Measurements from ENCODE around the gene FGGY.

Gene FGGY

GRCh38 chr1:59379371-59379728, 82.5 kb downstream of the FGGY start:
- H3K9me3 ChIP-seq (ENCODE audit: severe bottlenecking): no peaks in the 10 kb centered on the region

GRCh38 chr1:59383963-59384362, 87.1 kb downstream of the FGGY start:
- Histone ChIP-seq H3K36me3 (ENCODE audit: low read depth) (no peaks in the 10 kb centered on the region), H3K9me3 (ENCODE audit: severe bottlenecking) (no peaks in the 10 kb centered on the region), H3K27ac (ENCODE audit: poor library complexity, severe bottlenecking) (no peak overlapping the region), H3K27me3 (ENCODE audit: insufficient read depth, poor library complexity, severe bottlenecking) (no peaks in the 10 kb centered on the region), H3K4me1 (ENCODE audit: insufficient read depth, poor library complexity, severe bottlenecking) (no peaks in the 10 kb centered on the region), H3K4me3 (ENCODE audit: severe bottlenecking) (no peak overlapping the region)
- no peak for TF ChIP-seq CTCF (IDR thresholded peaks at IDR 0.05; ENCODE audit: poor library complexity, severe bottlenecking)
- ATAC-seq (ENCODE audit: low read depth): no peak
- no peak for DNase-seq (ENCODE audit: low spot score)

More at GRCh38 chr1:59379371-59379728, 82.5 kb downstream of the FGGY start:
- Histone ChIP-seq H3K36me3 (ENCODE audit: low read depth) (no peaks in the 10 kb centered on the region), H3K27me3 (ENCODE audit: insufficient read depth, poor library complexity, severe bottlenecking) (no peaks in the 10 kb centered on the region), H3K4me3 (ENCODE audit: severe bottlenecking) (no peak overlapping the region), H3K27ac (ENCODE audit: poor library complexity, severe bottlenecking) (no peak overlapping the region), H3K4me1 (ENCODE audit: insufficient read depth, poor library complexity, severe bottlenecking) (peaks cover 6% of the 10 kb centered on the region)
- no peak for TF ChIP-seq CTCF (IDR thresholded peaks at IDR 0.05; ENCODE audit: poor library complexity, severe bottlenecking)
- no peak for ATAC-seq (ENCODE audit: low read depth)
- DNase-seq (ENCODE audit: low spot score): no peak

GRCh38 chr1:59384443-59384842, 87.5 kb downstream of the FGGY start:
- Histone ChIP-seq H3K4me3 (ENCODE audit: severe bottlenecking) (no peak overlapping the region), H3K36me3 (ENCODE audit: low read depth) (no peaks in the 10 kb centered on the region), H3K27me3 (ENCODE audit: insufficient read depth, poor library complexity, severe bottlenecking) (no peaks in the 10 kb centered on the region), H3K27ac (ENCODE audit: poor library complexity, severe bottlenecking) (no peak overlapping the region), H3K9me3 (ENCODE audit: severe bottlenecking) (no peaks in the 10 kb centered on the region), H3K4me1 (ENCODE audit: insufficient read depth, poor library complexity, severe bottlenecking) (no peaks in the 10 kb centered on the region)
- no peak for ATAC-seq (ENCODE audit: low read depth)
- no peak for TF ChIP-seq CTCF (IDR thresholded peaks at IDR 0.05; ENCODE audit: poor library complexity, severe bottlenecking)
- DNase-seq (ENCODE audit: low spot score): no peak

- no peak for TF ChIP-seq CTCF (IDR thresholded peaks at IDR 0.05; ENCODE audit: poor library complexity, severe bottlenecking)
- Histone ChIP-seq H3K36me3 (ENCODE audit: low read depth) (no peaks in the 10 kb centered on the region), H3K4me3 (ENCODE audit: severe bottlenecking) (no peak overlapping the region), H3K27me3 (ENCODE audit: insufficient read depth, poor library complexity, severe bottlenecking) (no peaks in the 10 kb centered on the region), H3K27ac (ENCODE audit: poor library complexity, severe bottlenecking) (no peak overlapping the region), H3K4me1 (ENCODE audit: insufficient read depth, poor library complexity, severe bottlenecking) (no peaks in the 10 kb centered on the region), H3K9me3 (ENCODE audit: severe bottlenecking) (no peaks in the 10 kb centered on the region)
- ATAC-seq (ENCODE audit: low read depth) (no peak), DNase-seq (ENCODE audit: low spot score) (no peak)
Measured at GRCh38 chr1:59388191-59388590, 91.3 kb downstream of the FGGY start.

- Histone ChIP-seq H3K36me3 (ENCODE audit: low read depth) (no peaks in the 10 kb centered on the region), H3K9me3 (ENCODE audit: severe bottlenecking) (no peaks in the 10 kb centered on the region)
- TF ChIP-seq CTCF (IDR thresholded peaks at IDR 0.05; ENCODE audit: poor library complexity, severe bottlenecking): no peak
Measured at GRCh38 chr1:59389847-59390246, 93.0 kb downstream of the FGGY start.

More at GRCh38 chr1:59389847-59390246, 93.0 kb downstream of the FGGY start:
- DNase-seq (ENCODE audit: low spot score): no peak
- ATAC-seq (ENCODE audit: low read depth): no peak
- Histone ChIP-seq H3K4me1 (ENCODE audit: insufficient read depth, poor library complexity, severe bottlenecking) (no peaks in the 10 kb centered on the region), H3K27me3 (ENCODE audit: insufficient read depth, poor library complexity, severe bottlenecking) (no peaks in the 10 kb centered on the region), H3K27ac (ENCODE audit: poor library complexity, severe bottlenecking) (no peak overlapping the region), H3K4me3 (ENCODE audit: severe bottlenecking) (no peak overlapping the region)
